GM12878 (cell line): ENCODE data around the gene TRABD2A. TPM values are rescaled to one million over a fixed set of nuclear protein-coding genes. Genes with fewer than 3 reads are reported as not detected.

Source experiments
- ATAC-seq: fragments of 200-7000 bp; cut with Tn5 transposase; 3 replicates; pipeline ENCODE4 v1.9.1; 2020; ENCODE audit warnings: mild to moderate bottlenecking, moderate library complexity
- BruUV-seq: library from RNA; stranded (reverse); fragments of 400-500 nt; replicated peaks from 2 replicates; lab custom pipeline; 2021; lab: Mats Ljungman, UMichigan
- CTCF ChIA-PET: fragments of 300-600 bp; sonication (Branson Sonifier 250); formaldehyde crosslinking; extraction: SDS; loops from one replicate; lab custom pipeline; 2021; ENCODE audit warnings: inconsistent platforms; lab: Yijun Ruan, JAX
- POLR2A ChIA-PET: fragments of 350-600 bp; formaldehyde crosslinking; extraction: SDS; loops from one replicate; lab custom pipeline; 2021; ENCODE audit warnings: inconsistent platforms; lab: Charles Lee
- RAD21 ChIA-PET: fragments of 300-600 bp; sonication (Branson Sonifier 250); formaldehyde crosslinking; loops from one replicate; lab custom pipeline; 2023; ENCODE audit warnings: antibody characterized with exemption; ENCODE audit not compliant: unreplicated experiment; lab: Charles Lee
- SMC1A ChIA-PET: fragments of 300-600 bp; sonication (Branson Sonifier 250); formaldehyde crosslinking; loops from one replicate; lab custom pipeline; 2023; ENCODE audit not compliant: unreplicated experiment, uncharacterized antibody; lab: Charles Lee
- DNase-seq: peaks from one replicate; pipeline ENCODE4 v3.0.0-alpha.2; 2011; ENCODE audit warnings: low read depth, low spot score
- FAIRE-seq: peaks from 3 replicates; lab custom pipeline; 2011; peaks lifted over from hg19 to GRCh38; lab: Jason Lieb, UNC
- H2AFZ ChIP-seq: 2 replicates; pipeline ENCODE4 v1.6.0; 2011; ENCODE audit warnings: low read depth, low read length, control low read depth; ENCODE audit not compliant: control insufficient read depth
- H3K27ac ChIP-seq: 2 replicates; pipeline ENCODE4 v1.5.1; 2011; ENCODE audit warnings: control low read depth; ENCODE audit not compliant: control insufficient read depth, insufficient read depth
- H3K27me3 ChIP-seq, 2 experiments: replicated peaks in 1 of 2; 2 replicates each; pipeline versions ENCODE4 v1.6.0 to v1.6.1; 2011; ENCODE audit warnings: low read length in 1 of 2; ENCODE audit not compliant: control insufficient read depth in 2 of 2, insufficient read depth in 2 of 2
- H3K36me3 ChIP-seq, 2 experiments: 2 replicates each; pipeline ENCODE4 v1.5.1; 2011; ENCODE audit warnings: low read length in 1 of 2; ENCODE audit not compliant: control insufficient read depth in 2 of 2, insufficient read depth in 2 of 2
- H3K4me1 ChIP-seq: 2 replicates; pipeline ENCODE4 v1.6.1; 2011; ENCODE audit warnings: mild to moderate bottlenecking, low read length, moderate library complexity, mixed read lengths; ENCODE audit not compliant: control insufficient read depth, insufficient read depth
- H3K4me2 ChIP-seq: 2 replicates; pipeline ENCODE4 v1.6.0; 2011; ENCODE audit warnings: control low read depth; ENCODE audit not compliant: control insufficient read depth, insufficient read depth
- H3K4me3 ChIP-seq: fragments of 200-600 bp; sonication (generic); 2 replicates; pipeline ENCODE4 v1.5.1; 2016
- H3K79me2 ChIP-seq: 2 replicates; pipeline ENCODE4 v1.6.0; 2011; ENCODE audit warnings: low read length; ENCODE audit not compliant: control insufficient read depth, insufficient read depth
- H3K9ac ChIP-seq: 2 replicates; pipeline ENCODE4 v1.8.0; 2011; ENCODE audit warnings: low read length, control low read depth, mixed read lengths; ENCODE audit not compliant: control insufficient read depth, insufficient read depth
- H3K9me3 ChIP-seq: replicated peaks from 3 replicates; pipeline ENCODE4 v1.5.1; 2011; ENCODE audit warnings: mild to moderate bottlenecking, low read length; ENCODE audit not compliant: control insufficient read depth, insufficient read depth
- H4K20me1 ChIP-seq: 2 replicates; pipeline ENCODE4 v1.6.0; 2011; ENCODE audit not compliant: control insufficient read depth, insufficient read depth
- IKZF2 ChIP-seq, 2 experiments: fragments of 450-650 bp; IDR thresholded peaks; 2 replicates each; pipeline ENCODE4 v1.6.1; 2017; ENCODE audit warnings: mild to moderate bottlenecking in 2 of 2, moderate library complexity in 2 of 2
- KDM1A ChIP-seq: fragments of 200-600 bp; sonication (generic); IDR thresholded peaks from 2 replicates; pipeline ENCODE4 v1.6.1; 2016; ENCODE audit warnings: borderline replicate concordance
- MTA2 ChIP-seq: fragments of 450-650 bp; IDR thresholded peaks from 2 replicates; pipeline ENCODE4 v1.6.1; 2016; ENCODE audit warnings: low read depth, mild to moderate bottlenecking, moderate library complexity
- NFXL1 ChIP-seq: fragments of 450-650 bp; IDR thresholded peaks from 2 replicates; pipeline ENCODE4 v1.6.1; 2017; ENCODE audit warnings: antibody characterized with exemption, mild to moderate bottlenecking, borderline replicate concordance
- POLR2A ChIP-seq: IDR thresholded peaks from 2 replicates; pipeline ENCODE4 v1.6.1; 2011; ENCODE audit warnings: low read depth, mild to moderate bottlenecking, low read length
- RUNX3 ChIP-seq: IDR thresholded peaks from 2 replicates; pipeline ENCODE4 v1.6.1; 2012; ENCODE audit warnings: low read length, inconsistent platforms
- SREBF1 ChIP-seq: IDR thresholded peaks from 2 replicates; pipeline ENCODE4 v1.6.1; 2012; ENCODE audit warnings: mild to moderate bottlenecking, low read length
- SRF ChIP-seq, 2 experiments: IDR thresholded peaks; 2 replicates each; pipeline ENCODE4 v1.6.1; 2011; ENCODE audit warnings: low read depth in 2 of 2, low read length in 2 of 2, mild to moderate bottlenecking in 1 of 2, moderate library complexity in 1 of 2
- ZNF24 ChIP-seq: fragments of 450-650 bp; IDR thresholded peaks from 2 replicates; pipeline ENCODE4 v1.6.1; 2017; ENCODE audit warnings: antibody characterized with exemption, mild to moderate bottlenecking
- ZNF274 ChIP-seq: IDR thresholded peaks from one replicate; pipeline ENCODE4 v1.8.0; 2011; ENCODE audit not compliant: insufficient read length, insufficient read depth
- ZNF687 ChIP-seq: fragments of 450-650 bp; IDR thresholded peaks from 2 replicates; pipeline ENCODE4 v1.6.1; 2017; ENCODE audit warnings: mild to moderate bottlenecking, moderate library complexity
- in situ Hi-C: fragments of 300-500 bp; cut with MboI; formaldehyde crosslinking; loops from 9 replicates; pipeline ENCODE4 v1.14.3; 2018; ENCODE audit warnings: mixed read lengths
- intact Hi-C: fragments of 100-400 bp; cut with micrococcal nuclease; formaldehyde crosslinking; loops from one replicate; pipeline ENCODE4 v1.14.2; 2022; ENCODE audit not compliant: unreplicated experiment
- polyA plus RNA-seq, 11 experiments: library from polyadenylated mRNA; depleted of rRNA in 4 of 11; unstranded in 6 of 11; stranded (reverse) in 5 of 11; fragments of >200 nt; fragmentation: Nextera tagmentation in 4 of 11; fragmentation: Illumina TruSeq in 1 of 11; extraction: Ambion mirVana in 4 of 11; extraction: Trizol in 1 of 11; gene quantifications; 1 replicate in 1 of 11; 2 replicates in 10 of 11; pipeline versions ENCODE4 v1.2.1 to v1.2.3, GENCODE V29; 2011 to 2016; ENCODE audit warnings: inconsistent platforms in 2 of 11, missing spikeins in 2 of 11, low read depth in 1 of 11
- total RNA-seq, 4 experiments: library from RNA; depleted of rRNA in 3 of 4; stranded (reverse); fragments of >200 nt in 3 of 4; fragmentation: Illumina TruSeq in 1 of 4; extraction: Trizol in 1 of 4; gene quantifications; 2 replicates each; pipeline versions ENCODE4 v1.2.1 to v1.2.3, GENCODE V29; 2013 to 2021
- TF ChIP-seq, protein P1 (sequence below): fragments of 450-650 bp; IDR thresholded peaks from 2 replicates; pipeline ENCODE4 v1.6.1; 2017; ENCODE audit warnings: mild to moderate bottlenecking, moderate library complexity
- TF ChIP-seq, protein P2 (sequence below): fragments of 450-650 bp; formaldehyde crosslinking; IDR thresholded peaks from 2 replicates; pipeline ENCODE4 v1.5.0; 2022; ENCODE audit warnings: mild to moderate bottlenecking, missing genetic modification characterization

TRABD2A gene
- total and polyA plus RNA-seq, 10 of the 15 experiments (the other 5 are each of a cell fraction or from before 2014, with no cell fraction given), result 1.4 to 7.6 (median 4.1) TPM

DNA sequence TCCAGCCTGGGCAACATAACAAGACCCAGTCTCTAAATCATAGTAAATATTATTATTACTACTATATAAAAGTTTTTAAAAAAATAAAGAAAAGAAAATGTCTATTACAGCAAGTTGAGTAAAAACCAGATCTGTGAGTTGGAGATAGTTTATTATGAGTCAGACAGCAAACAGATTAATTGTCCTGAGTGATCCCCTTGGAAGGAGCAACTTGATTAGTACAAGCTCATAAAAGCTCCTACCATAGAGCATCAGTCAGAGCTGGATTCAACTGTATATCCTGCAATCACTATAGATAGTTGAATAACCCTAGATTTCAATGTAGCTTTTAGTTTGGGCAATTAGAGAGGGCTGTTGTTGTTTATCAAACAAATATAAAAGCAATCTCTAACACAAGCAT is 84.1 kb downstream of the TRABD2A start:
- ChIA-PET RAD21 (no interaction called here), POLR2A (no interaction called here), SMC1A (interaction anchor here (0.6 to 1.2 kb wide), 4 partner anchors 8 to 51 kb away, joined by 3 to 4 read pairs (median 4); no protein-coding TSS in a partner anchor), CTCF (interaction anchor here (1.5 kb wide), 1 partner anchor 54 kb away, joined by 3 read pairs; no protein-coding TSS in a partner anchor)
- Histone ChIP-seq H3K4me2 (no peak overlapping the region), H2AFZ (no peak overlapping the region), H4K20me1 (no peaks in the 10 kb centered on the region), H3K27me3 (no peaks in the 10 kb centered on the region; a peak in 1 of 4 replicates), H3K79me2 (no peaks in the 10 kb centered on the region), H3K4me3 (no peak overlapping the region), H3K36me3 (no peaks in the 10 kb centered on the region), H3K9me3 (no peaks in the 10 kb centered on the region), H3K9ac (no peak overlapping the region), H3K4me1 (peaks cover 8% of the 10 kb centered on the region), H3K27ac (no peak overlapping the region)
- no TSS peak for BruUV-seq
- FAIRE-seq (no peak), DNase-seq (no peak), ATAC-seq (no peak)
- intact Hi-C loops, result no loop called here
- in situ Hi-C loops, result no loop called here
- no peak for TF ChIP-seq ZNF687
- no peak for TF ChIP-seq KDM1A
- no peak for TF ChIP-seq NFXL1
- TF ChIP-seq ZNF24, result no peak
- TF ChIP-seq, protein P1, sequence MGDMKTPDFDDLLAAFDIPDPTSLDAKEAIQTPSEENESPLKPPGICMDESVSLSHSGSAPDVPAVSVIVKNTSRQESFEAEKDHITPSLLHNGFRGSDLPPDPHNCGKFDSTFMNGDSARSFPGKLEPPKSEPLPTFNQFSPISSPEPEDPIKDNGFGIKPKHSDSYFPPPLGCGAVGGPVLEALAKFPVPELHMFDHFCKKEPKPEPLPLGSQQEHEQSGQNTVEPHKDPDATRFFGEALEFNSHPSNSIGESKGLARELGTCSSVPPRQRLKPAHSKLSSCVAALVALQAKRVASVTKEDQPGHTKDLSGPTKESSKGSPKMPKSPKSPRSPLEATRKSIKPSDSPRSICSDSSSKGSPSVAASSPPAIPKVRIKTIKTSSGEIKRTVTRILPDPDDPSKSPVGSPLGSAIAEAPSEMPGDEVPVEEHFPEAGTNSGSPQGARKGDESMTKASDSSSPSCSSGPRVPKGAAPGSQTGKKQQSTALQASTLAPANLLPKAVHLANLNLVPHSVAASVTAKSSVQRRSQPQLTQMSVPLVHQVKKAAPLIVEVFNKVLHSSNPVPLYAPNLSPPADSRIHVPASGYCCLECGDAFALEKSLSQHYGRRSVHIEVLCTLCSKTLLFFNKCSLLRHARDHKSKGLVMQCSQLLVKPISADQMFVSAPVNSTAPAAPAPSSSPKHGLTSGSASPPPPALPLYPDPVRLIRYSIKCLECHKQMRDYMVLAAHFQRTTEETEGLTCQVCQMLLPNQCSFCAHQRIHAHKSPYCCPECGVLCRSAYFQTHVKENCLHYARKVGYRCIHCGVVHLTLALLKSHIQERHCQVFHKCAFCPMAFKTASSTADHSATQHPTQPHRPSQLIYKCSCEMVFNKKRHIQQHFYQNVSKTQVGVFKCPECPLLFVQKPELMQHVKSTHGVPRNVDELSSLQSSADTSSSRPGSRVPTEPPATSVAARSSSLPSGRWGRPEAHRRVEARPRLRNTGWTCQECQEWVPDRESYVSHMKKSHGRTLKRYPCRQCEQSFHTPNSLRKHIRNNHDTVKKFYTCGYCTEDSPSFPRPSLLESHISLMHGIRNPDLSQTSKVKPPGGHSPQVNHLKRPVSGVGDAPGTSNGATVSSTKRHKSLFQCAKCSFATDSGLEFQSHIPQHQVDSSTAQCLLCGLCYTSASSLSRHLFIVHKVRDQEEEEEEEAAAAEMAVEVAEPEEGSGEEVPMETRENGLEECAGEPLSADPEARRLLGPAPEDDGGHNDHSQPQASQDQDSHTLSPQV, result no peak
- TF ChIP-seq IKZF2 (IDR thresholded peaks at IDR 0.05), result no peak
- TF ChIP-seq SRF (IDR thresholded peaks at IDR 0.05; ENCODE audit: low read depth in 2 of 2, low read length in 2 of 2), result no peak
- TF ChIP-seq MTA2, result no peak
- no peak for TF ChIP-seq RUNX3
- no peak for TF ChIP-seq SREBF1
- no peak for TF ChIP-seq ZNF274
- TF ChIP-seq, protein P2, sequence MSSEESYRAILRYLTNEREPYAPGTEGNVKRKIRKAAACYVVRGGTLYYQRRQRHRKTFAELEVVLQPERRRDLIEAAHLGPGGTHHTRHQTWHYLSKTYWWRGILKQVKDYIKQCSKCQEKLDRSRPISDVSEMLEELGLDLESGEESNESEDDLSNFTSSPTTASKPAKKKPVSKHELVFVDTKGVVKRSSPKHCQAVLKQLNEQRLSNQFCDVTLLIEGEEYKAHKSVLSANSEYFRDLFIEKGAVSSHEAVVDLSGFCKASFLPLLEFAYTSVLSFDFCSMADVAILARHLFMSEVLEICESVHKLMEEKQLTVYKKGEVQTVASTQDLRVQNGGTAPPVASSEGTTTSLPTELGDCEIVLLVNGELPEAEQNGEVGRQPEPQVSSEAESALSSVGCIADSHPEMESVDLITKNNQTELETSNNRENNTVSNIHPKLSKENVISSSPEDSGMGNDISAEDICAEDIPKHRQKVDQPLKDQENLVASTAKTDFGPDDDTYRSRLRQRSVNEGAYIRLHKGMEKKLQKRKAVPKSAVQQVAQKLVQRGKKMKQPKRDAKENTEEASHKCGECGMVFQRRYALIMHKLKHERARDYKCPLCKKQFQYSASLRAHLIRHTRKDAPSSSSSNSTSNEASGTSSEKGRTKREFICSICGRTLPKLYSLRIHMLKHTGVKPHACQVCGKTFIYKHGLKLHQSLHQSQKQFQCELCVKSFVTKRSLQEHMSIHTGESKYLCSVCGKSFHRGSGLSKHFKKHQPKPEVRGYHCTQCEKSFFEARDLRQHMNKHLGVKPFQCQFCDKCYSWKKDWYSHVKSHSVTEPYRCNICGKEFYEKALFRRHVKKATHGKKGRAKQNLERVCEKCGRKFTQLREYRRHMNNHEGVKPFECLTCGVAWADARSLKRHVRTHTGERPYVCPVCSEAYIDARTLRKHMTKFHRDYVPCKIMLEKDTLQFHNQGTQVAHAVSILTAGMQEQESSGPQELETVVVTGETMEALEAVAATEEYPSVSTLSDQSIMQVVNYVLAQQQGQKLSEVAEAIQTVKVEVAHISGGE (CRISPR knock-in tag), result no peak
- TF ChIP-seq POLR2A, result no peak
